ENCODE measurements around the gene H3-3A.
"Not testable (repeated sequence)": the region's sequence is repeated elsewhere in the genome, so short reads cannot be mapped to it uniquely, and the experiment has no call there.

Gene H3-3A

GRCh38 chr1:226086776-226087175 lies 24.3 kb downstream of the H3-3A start:
- DNase-seq: no peak

- DNase-seq: no peak
Observed at GRCh38 chr1:226091461-226091860, 28.9 kb downstream of the H3-3A start.

- not testable (repeated sequence) for DNase-seq
Observed at GRCh38 chr1:226092048-226092820, 29.7 kb downstream of the H3-3A start.

- DNase-seq: no peak
Observed at GRCh38 chr1:226092965-226093364, 30.4 kb downstream of the H3-3A start.

- no peak for DNase-seq
Observed at GRCh38 chr1:226093621-226094020, 31.1 kb downstream of the H3-3A start.

GRCh38 chr1:226094451-226094850 lies 31.9 kb downstream of the H3-3A start:
- DNase-seq: no peak

GRCh38 chr1:226095286-226095685 lies 32.8 kb downstream of the H3-3A start:
- DNase-seq: no peak

- DNase-seq: no peak
Observed at GRCh38 chr1:226097866-226098625, 35.5 kb downstream of the H3-3A start.

GRCh38 chr1:226098870-226099835 lies 36.6 kb downstream of the H3-3A start:
- DNase-seq: no peak

GRCh38 chr1:226100436-226101391 lies 38.2 kb downstream of the H3-3A start:
- peak; percentile 38 for DNase-seq

- DNase-seq: no peak
Observed at GRCh38 chr1:226104671-226105121, 42.2 kb downstream of the H3-3A start.

- no peak for DNase-seq
Observed at GRCh38 chr1:226107471-226108460, 45.2 kb downstream of the H3-3A start.

GRCh38 chr1:226108935-226109828 lies 46.7 kb downstream of the H3-3A start:
- DNase-seq: no peak

GRCh38 chr1:226109829-226110248 lies 47.3 kb downstream of the H3-3A start:
- peak; percentile 83 for DNase-seq

- DNase-seq: peak; percentile 59
Observed at GRCh38 chr1:226110249-226111097, 48.0 kb downstream of the H3-3A start.

- DNase-seq: no peak
Observed at GRCh38 chr1:226111098-226111882, 48.8 kb downstream of the H3-3A start.

- DNase-seq: no peak
Observed at GRCh38 chr1:226111883-226112261, 49.4 kb downstream of the H3-3A start.

- no peak for DNase-seq
Observed at GRCh38 chr1:226112626-226113025, 50.1 kb downstream of the H3-3A start.
